Lower lobe of right lung (tissue), 2 donors: ENCODE data around the gene RSPH1. TPM values are rescaled to one million over a fixed set of nuclear protein-coding genes. Genes with fewer than 3 reads are reported as not detected.

Source experiments
- ATAC-seq, 2 donors: fragments of 200-7000 bp; cut with Tn5 transposase; one replicate each; pipeline ENCODE4 v1.9.1; 2020 to 2022; ENCODE audit warnings: mild to moderate bottlenecking in 2 of 2, moderate library complexity in 2 of 2
- DNase-seq: peaks from one replicate; pipeline ENCODE4 v3.0.0-alpha.2; 2020
- H3K27ac ChIP-seq: fragments of 200-600 bp; one replicate; pipeline ENCODE4 v1.8.0; 2022
- H3K27me3 ChIP-seq: fragments of 200-600 bp; one replicate; pipeline ENCODE4 v1.8.0; 2022; ENCODE audit warnings: low read depth
- H3K36me3 ChIP-seq: fragments of 200-600 bp; one replicate; pipeline ENCODE4 v1.8.0; 2022; ENCODE audit warnings: mild to moderate bottlenecking
- H3K4me1 ChIP-seq: fragments of 200-600 bp; one replicate; pipeline ENCODE4 v1.8.0; 2022
- H3K4me3 ChIP-seq: fragments of 200-600 bp; one replicate; pipeline ENCODE4 v1.8.0; 2022; ENCODE audit warnings: mild to moderate bottlenecking
- H3K9me3 ChIP-seq: fragments of 200-600 bp; one replicate; pipeline ENCODE4 v1.8.0; 2022
- intact Hi-C: fragments of 100-400 bp; cut with DNase I; formaldehyde crosslinking; loops from one replicate; pipeline ENCODE4 v1.11.0; 2022
- total RNA-seq: library from RNA; stranded (reverse); fragmentation: NEBNext Ultra II Directional; extraction: Animal tissue kit (Norgen Biotek cat#: 25700); gene quantifications from one replicate; pipeline ENCODE4 v1.2.1, GENCODE V29; 2021
- TF ChIP-seq, protein P1 (sequence below): fragments of 200-600 bp; IDR thresholded peaks from one replicate; pipeline ENCODE4 v1.8.0; 2022; ENCODE audit warnings: antibody characterized with exemption, mild to moderate bottlenecking
- donor health status: DM: no; HTN: yes; CAD: no; lungs with severe emphysema.

RSPH1 gene
- total RNA-seq, 1 donor from 2014 or later = 18.1 TPM

DNA sequence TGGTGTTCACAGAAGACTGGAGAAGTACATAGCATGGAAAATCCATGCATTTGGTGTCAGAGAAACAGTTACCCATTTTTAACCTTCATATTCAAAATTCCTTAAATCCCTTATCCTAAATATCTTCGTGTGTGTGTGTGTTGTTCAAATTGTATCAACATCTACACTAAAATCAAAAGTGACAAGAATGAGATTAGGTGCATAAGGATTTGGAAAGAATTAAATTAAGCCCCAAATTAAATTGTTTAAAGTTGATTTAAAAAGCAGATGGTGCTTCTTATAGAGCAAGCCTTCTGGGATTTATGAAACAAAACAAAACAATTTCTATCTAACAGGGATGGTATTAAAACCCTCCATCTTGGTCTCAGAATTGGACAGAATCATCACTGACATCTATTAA, 4.7 kb downstream of the RSPH1 start:
- ATAC-seq (no peak), DNase-seq (no peak)
- no peaks in the 10 kb centered on the region for H3K9me3 ChIP-seq
- H3K36me3 ChIP-seq = no peaks in the 10 kb centered on the region
- no peaks in the 10 kb centered on the region for H3K27me3 ChIP-seq
- intact Hi-C loops = no loop called here
- TF ChIP-seq, protein P1, sequence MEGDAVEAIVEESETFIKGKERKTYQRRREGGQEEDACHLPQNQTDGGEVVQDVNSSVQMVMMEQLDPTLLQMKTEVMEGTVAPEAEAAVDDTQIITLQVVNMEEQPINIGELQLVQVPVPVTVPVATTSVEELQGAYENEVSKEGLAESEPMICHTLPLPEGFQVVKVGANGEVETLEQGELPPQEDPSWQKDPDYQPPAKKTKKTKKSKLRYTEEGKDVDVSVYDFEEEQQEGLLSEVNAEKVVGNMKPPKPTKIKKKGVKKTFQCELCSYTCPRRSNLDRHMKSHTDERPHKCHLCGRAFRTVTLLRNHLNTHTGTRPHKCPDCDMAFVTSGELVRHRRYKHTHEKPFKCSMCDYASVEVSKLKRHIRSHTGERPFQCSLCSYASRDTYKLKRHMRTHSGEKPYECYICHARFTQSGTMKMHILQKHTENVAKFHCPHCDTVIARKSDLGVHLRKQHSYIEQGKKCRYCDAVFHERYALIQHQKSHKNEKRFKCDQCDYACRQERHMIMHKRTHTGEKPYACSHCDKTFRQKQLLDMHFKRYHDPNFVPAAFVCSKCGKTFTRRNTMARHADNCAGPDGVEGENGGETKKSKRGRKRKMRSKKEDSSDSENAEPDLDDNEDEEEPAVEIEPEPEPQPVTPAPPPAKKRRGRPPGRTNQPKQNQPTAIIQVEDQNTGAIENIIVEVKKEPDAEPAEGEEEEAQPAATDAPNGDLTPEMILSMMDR = no peak
- H3K4me1 ChIP-seq = no peaks in the 10 kb centered on the region
- H3K4me3 ChIP-seq = no peak overlapping the region
- H3K27ac ChIP-seq = no peak overlapping the region

GRCh38 chr21:42490720-42491119, 5.3 kb downstream of the RSPH1 start:
- no peak overlapping the region for H3K4me3 ChIP-seq
- TF ChIP-seq, protein P1 = no peak
- no peak overlapping the region for H3K27ac ChIP-seq
- H3K27me3 ChIP-seq = no peaks in the 10 kb centered on the region
- H3K4me1 ChIP-seq = no peaks in the 10 kb centered on the region
- ATAC-seq (no peak), DNase-seq (no peak)
- no peaks in the 10 kb centered on the region for H3K36me3 ChIP-seq
- intact Hi-C loops = no loop called here
- H3K9me3 ChIP-seq = no peaks in the 10 kb centered on the region

DNA sequence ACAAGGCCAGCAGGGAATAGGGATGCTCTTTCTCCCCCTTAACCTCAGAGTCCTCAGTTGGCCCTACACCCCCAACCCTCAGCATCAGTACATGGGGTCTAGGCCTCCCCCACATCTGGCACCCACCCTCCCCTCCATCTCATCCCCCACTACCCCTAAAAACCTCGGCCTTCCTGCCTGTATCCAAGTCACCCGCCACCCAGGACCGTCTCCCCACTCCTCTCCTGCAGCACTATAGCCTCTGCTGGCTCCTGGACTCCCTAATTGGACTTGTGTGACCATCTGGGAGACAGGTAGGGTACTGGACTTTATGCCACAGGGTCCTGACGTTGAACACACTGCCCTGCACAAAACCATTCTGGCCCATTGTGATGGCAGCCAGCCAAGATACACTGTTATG, 6.0 kb downstream of the RSPH1 start:
- Histone ChIP-seq H3K4me1 (no peaks in the 10 kb centered on the region), H3K9me3 (no peaks in the 10 kb centered on the region), H3K36me3 (no peaks in the 10 kb centered on the region), H3K4me3 (no peak overlapping the region), H3K27ac (no peak overlapping the region), H3K27me3 (no peaks in the 10 kb centered on the region)
- TF ChIP-seq, protein P1 = no peak
- no peak for DNase-seq
- intact Hi-C loops = no loop called here
- ATAC-seq = no peak

DNA sequence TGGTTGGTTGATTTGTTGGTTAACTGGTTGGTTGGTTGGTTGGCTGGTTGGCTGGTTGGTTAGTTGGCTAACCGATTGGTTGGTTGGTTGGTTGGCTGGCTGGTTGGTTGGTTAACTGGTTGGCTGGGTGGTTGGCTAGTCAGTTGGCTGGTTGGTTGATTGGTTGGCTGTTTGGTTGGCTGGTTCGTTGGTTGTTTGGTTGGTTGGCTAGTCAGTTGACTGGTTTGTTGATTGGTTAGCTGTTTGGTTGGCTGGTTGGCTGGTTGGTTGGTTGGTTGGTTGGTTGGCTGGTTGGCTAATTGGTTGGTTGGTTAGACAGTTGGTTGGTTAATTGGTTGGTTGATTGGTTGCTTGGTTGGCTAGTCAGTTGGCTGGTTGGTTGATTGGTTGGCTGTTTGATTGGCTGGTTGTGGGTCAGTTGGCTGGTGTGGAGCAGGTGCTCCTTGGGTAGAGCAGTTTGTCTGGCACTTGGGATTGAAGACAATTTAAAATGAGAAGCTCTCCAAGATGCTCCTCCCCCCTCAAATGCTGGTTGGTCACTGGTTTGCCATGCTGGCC, 6.9 kb downstream of the RSPH1 start:
- no peaks in the 10 kb centered on the region for H3K4me1 ChIP-seq
- H3K27ac ChIP-seq = no peak overlapping the region
- no peaks in the 10 kb centered on the region for H3K36me3 ChIP-seq
- TF ChIP-seq, protein P1 = no peak
- H3K9me3 ChIP-seq = no peaks in the 10 kb centered on the region
- intact Hi-C loops = no loop called here
- DNase-seq (no peak), ATAC-seq (no peak)
- H3K4me3 ChIP-seq = no peak overlapping the region
- no peaks in the 10 kb centered on the region for H3K27me3 ChIP-seq

DNA sequence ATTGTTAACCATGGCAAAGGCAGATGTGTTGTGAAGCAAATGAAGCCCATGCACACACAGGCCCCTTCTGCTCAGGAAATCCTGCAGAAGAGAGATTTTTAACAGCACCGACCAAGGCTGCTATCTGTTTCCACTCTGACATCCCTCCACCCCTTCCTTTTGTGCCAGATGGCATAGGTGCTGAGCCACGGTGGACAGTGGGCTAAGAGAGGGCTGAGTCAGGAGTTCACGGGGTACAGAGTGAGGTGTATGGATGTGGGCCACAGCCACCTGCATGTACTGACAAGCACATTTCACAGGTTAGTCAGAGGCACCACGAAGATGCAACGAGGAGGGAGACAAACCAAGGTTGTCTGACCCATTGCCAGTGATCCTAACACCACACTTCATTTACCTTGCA, 9.5 kb downstream of the RSPH1 start:
- no peaks in the 10 kb centered on the region for H3K36me3 ChIP-seq
- DNase-seq (no peak), ATAC-seq (no peak)
- H3K9me3 ChIP-seq = no peaks in the 10 kb centered on the region
- no peak overlapping the region for H3K27ac ChIP-seq
- H3K27me3 ChIP-seq = no peaks in the 10 kb centered on the region
- no peak overlapping the region for H3K4me3 ChIP-seq
- no peaks in the 10 kb centered on the region for H3K4me1 ChIP-seq
- TF ChIP-seq, protein P1 = no peak
- intact Hi-C loops = no loop called here

GRCh38 chr21:42486072-42486471, 10.0 kb downstream of the RSPH1 start:
- TF ChIP-seq, protein P1 = no peak
- DNase-seq = no peak
- intact Hi-C loops = no loop called here

More at GRCh38 chr21:42486072-42486471, 10.0 kb downstream of the RSPH1 start:
- H3K4me1 ChIP-seq = no peaks in the 10 kb centered on the region
- H3K27me3 ChIP-seq = no peaks in the 10 kb centered on the region
- H3K27ac ChIP-seq = no peak overlapping the region
- no peaks in the 10 kb centered on the region for H3K9me3 ChIP-seq
- no peak for ATAC-seq
- no peak overlapping the region for H3K4me3 ChIP-seq
- no peaks in the 10 kb centered on the region for H3K36me3 ChIP-seq
